ENCODE results near the gene PIGT. TPM values are rescaled to one million over a fixed set of nuclear protein-coding genes. Genes with fewer than 3 reads are reported as not detected.

Gene PIGT
- total and polyA plus RNA-seq, 2 of the 13 experiments (the other 11 are each of a cell fraction or from before 2014, with no cell fraction given), result 65.9 to 74.1 TPM

DNA sequence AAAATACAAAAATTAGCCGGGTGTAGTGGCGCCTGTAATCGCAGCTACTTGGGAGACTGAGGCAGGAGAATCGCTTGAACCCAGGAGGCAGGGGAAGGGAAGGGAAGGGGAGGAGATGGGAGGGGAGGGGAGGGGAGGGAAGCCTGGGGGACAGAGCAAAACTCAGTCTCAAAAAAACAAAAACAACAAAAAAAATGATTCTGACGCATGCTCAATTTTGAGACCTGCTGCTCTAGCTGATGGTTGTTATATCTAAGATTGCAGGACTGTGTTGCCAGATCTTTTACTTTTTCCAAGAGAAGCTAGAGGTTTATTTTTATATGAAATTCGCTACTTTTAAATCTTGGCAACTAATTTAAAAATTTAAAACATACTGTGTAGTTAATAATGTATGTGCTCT is 51.2 kb downstream of the PIGT start:
- 31% methylated on average over 6 of the region's 6 CpGs for WGBS (ENCODE audit: low lambda C conversion rate)
- FAIRE-seq, result no peak
- no peaks in the 10 kb centered on the region for H4K20me1 ChIP-seq (ENCODE audit: insufficient read depth, low read length)
- BruUV-seq (replicated peaks), result no TSS peak
- in situ Hi-C loops (cut with HindIII; ENCODE audit: extremely low pct_ligation_motif_present, low pct_unique_long_range_greater_than_20kb), result no loop called here
- peaks cover 34% of the 10 kb centered on the region for H3K4me1 ChIP-seq (ENCODE audit: insufficient read depth, low read length)
- no peak overlapping the region for H3K9ac ChIP-seq (ENCODE audit: insufficient read depth, low read depth, low read length)
- no peak overlapping the region for H3K27ac ChIP-seq (ENCODE audit: extremely low read length, insufficient read depth, low read length)
- no peak overlapping the region for H2AFZ ChIP-seq (ENCODE audit: low read length)
- no peak for ATAC-seq
- H3K27me3 ChIP-seq (ENCODE audit: control insufficient read depth in 1 of 2, insufficient read depth in 2 of 2, low read length in 2 of 2), result peaks cover 18 to 43% of the 10 kb centered on the region in 2 experiments
- TF ChIP-seq PCBP2 (optimal IDR thresholded peaks at IDR 0.05; ENCODE audit: low read depth, low read length, poor library complexity, severe bottlenecking), result peak; percentile 28
- 0 out of 2 replicates have a peak, but pooled peaks have one; percentile 65 for TF ChIP-seq PCBP1 (IDR thresholded peaks at IDR 0.05; ENCODE audit: borderline replicate concordance, low read depth, low read length)
- peak; percentile 92 for TF ChIP-seq HNRNPK (IDR thresholded peaks at IDR 0.05; ENCODE audit: low read depth, low read length, poor library complexity, severe bottlenecking)
- TF ChIP-seq MTF1 (CRISPR knock-in tag; IDR thresholded peaks at IDR 0.05), result no peak
- TF ChIP-seq TP53 (CRISPR knock-in tag; conservative IDR thresholded peaks at IDR 0.05), result no peak
- no peak for DNase-seq (ENCODE audit: low spot score)
- no peaks in the 10 kb centered on the region for H3K9me3 ChIP-seq (ENCODE audit: low read length)
- H3K4me3 ChIP-seq (replicated peaks in 1 of 3; ENCODE audit: insufficient read depth in 1 of 3, low read depth in 2 of 3, low read length in 3 of 3), result no peak overlapping the region
- no peaks in the 10 kb centered on the region for H3K36me3 ChIP-seq (replicated peaks in 1 of 2; ENCODE audit: control insufficient read depth in 1 of 2, insufficient read depth in 2 of 2, low read length in 2 of 2)
- POLR2A ChIA-PET, result no interaction called here
- no peaks in the 10 kb centered on the region for H3K79me2 ChIP-seq (ENCODE audit: insufficient read depth, low read length)
- intact Hi-C loops (cut with micrococcal nuclease; ENCODE audit: unreplicated experiment), result no loop called here
- no peak overlapping the region for H3K4me2 ChIP-seq (ENCODE audit: low read depth, low read length)
- CTCF ChIA-PET (ENCODE audit: low intra/inter-chr PET ratio, low total read pairs), result no interaction called here

GRCh38 chr20:45467861-45468260 is 51.9 kb downstream of the PIGT start:
- DNase-seq (ENCODE audit: low spot score), result no peak
- 0% methylated on average over 3 of the region's 3 CpGs for WGBS (ENCODE audit: low lambda C conversion rate)
- Histone ChIP-seq H3K4me2 (ENCODE audit: low read depth, low read length) (no peak overlapping the region), H3K27ac (ENCODE audit: extremely low read length, insufficient read depth, low read length) (no peak overlapping the region), H3K9ac (ENCODE audit: insufficient read depth, low read depth, low read length) (no peak overlapping the region), H3K4me1 (ENCODE audit: insufficient read depth, low read length) (peaks cover 34% of the 10 kb centered on the region), H4K20me1 (ENCODE audit: insufficient read depth, low read length) (no peaks in the 10 kb centered on the region), H3K9me3 (ENCODE audit: low read length) (no peaks in the 10 kb centered on the region), H3K79me2 (ENCODE audit: insufficient read depth, low read length) (no peaks in the 10 kb centered on the region), H3K4me3 (replicated peaks in 1 of 3; ENCODE audit: insufficient read depth in 1 of 3, low read depth in 2 of 3, low read length in 3 of 3) (no peak overlapping the region), H3K27me3 (ENCODE audit: control insufficient read depth in 1 of 2, insufficient read depth in 2 of 2, low read length in 2 of 2) (peaks cover 18 to 43% of the 10 kb centered on the region in 2 experiments), H3K36me3 (replicated peaks in 1 of 2; ENCODE audit: control insufficient read depth in 1 of 2, insufficient read depth in 2 of 2, low read length in 2 of 2) (no peaks in the 10 kb centered on the region), H2AFZ (ENCODE audit: low read length) (no peak overlapping the region)
- ATAC-seq, result peak; percentile 4; the same call in 2 of the 3 replicates
- intact Hi-C loops (cut with micrococcal nuclease; ENCODE audit: unreplicated experiment), result no loop called here
- ChIA-PET CTCF (ENCODE audit: low intra/inter-chr PET ratio, low total read pairs) (no interaction called here), POLR2A (no interaction called here)
- BruUV-seq (replicated peaks), result no TSS peak
- no peak for TF ChIP-seq FOXA1 (IDR thresholded peaks at IDR 0.05)
- peak; percentile 26; the same call in 1 of the 2 replicates for TF ChIP-seq FOXA1 (CRISPR knock-in tag; IDR thresholded peaks at IDR 0.05)
- no peak for TF ChIP-seq RXRA (CRISPR knock-in tag; IDR thresholded peaks at IDR 0.05)
- in situ Hi-C loops (cut with HindIII; ENCODE audit: extremely low pct_ligation_motif_present, low pct_unique_long_range_greater_than_20kb), result no loop called here
- FAIRE-seq, result no peak

Measured in HepG2 (cell line).